Right lung (tissue), 5 donors: ENCODE data around the gene PBRM1. TPM values are rescaled to one million over a fixed set of nuclear protein-coding genes. Genes with fewer than 3 reads are reported as not detected.
A peak's percentile ranks its signal among the peaks of the same experiment; 100 is the strongest.

Experiments used
- DNase-seq, 2 donors: peaks; one replicate each; pipeline ENCODE4 v3.0.0-alpha.2; 2013
- polyA plus RNA-seq, 5 donors: library from polyadenylated mRNA; unstranded; fragments of 120-200 nt; gene quantifications; one replicate each; pipeline versions ENCODE4 v1.2.1 to v1.2.3, GENCODE V29; 2013; ENCODE audit warnings: inconsistent platforms in 1 of 5, low replicate concordance in 1 of 5; ENCODE audit not compliant: insufficient read length in 5 of 5, insufficient read depth in 1 of 5

Gene PBRM1
- polyA plus RNA-seq, 5 donors: 42.9 to 78.6 (median 65.2) TPM

DNA sequence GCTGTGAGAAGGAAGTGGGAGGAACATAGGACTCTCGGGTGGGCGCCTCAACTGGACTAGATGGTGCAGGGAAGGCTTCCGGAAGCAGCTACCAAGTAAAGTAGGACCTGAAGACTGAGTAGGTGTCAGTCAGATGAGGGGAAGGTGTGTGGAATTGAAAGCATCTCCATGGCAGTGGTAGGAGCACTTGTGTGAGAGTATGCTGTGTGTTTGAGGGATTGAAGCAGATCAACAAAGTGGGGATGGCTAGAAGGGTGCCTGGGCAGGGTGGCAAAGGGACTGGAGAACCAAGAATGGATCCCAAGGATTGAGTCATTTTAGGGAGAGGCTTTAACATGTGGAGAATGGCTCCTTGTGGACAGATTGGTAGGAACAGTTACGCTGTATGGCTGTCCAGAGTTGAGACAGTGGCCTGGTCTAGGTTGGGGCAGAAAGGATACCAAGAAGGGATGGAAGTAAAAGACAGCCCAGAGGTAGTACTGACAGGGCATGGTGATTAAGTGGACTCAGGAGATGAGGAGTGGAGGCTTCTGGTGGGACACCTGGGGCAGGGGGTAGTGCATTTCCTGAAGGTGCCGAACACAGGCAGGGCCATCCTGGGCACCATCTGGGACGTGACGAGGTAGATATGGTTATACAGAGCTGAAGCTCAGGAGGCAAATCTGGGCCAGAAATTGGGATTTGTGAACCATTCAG, 147.8 kb downstream of the PBRM1 start:
- DNase-seq: no peak

DNA sequence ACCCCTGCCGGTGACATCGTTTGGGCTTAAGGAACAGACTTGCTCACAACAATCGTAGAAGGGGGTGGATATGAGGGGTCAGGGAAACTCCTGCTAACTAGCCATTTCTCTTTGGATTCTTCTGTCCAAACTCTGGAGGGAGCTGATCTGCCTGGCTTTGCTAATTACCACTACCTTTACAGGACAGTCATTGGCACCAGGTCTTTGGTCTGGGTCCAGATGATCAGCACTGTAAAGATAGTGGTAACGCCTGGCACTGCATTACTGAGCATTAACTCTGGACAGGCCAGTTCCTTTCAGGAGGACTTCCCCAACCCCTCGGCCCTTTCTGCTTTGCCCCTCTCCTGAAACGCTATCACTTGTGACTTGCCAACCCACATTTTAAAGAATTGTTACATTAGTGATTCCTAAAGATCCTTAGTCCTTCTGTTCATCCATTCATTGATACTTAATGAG, 148.5 kb downstream of the PBRM1 start:
- DNase-seq: no peak

DNA sequence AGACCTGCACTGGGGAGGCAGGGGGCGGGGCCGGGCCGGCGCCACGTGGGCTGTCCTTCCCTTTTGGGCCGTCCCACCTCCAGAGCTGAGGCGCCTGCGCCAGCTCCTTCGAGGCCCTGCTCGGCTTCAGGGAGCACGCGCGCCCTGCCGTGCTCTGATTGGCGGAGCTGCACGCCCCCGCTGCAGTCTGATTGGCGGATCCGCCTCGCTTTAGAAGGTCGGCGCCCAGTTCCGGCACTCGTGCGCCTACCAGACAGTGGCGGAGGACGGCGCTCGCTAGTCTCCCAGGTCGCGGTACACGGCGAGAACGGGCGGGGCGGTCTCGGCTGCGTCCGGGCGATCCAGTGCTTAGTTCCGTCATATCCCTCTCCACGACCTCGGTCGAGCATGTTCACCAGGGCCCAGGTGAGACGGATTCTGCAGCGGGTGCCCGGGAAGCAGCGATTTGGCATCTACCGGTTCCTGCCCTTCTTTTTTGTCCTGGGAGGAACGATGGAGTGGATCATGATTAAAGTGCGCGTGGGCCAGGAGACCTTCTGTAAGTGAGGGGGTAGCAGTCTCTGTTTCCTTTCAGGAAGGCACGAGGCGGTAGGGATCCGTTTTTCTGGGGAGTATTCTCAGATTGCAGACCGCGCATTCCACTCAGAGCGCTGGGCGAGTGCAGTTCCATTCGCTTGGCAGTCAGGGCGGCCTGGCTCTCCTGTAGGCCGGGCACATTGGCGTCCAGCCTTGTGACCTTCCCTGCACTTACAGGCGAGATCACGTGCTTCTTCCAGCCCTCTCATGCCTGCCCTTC, 149.1 kb downstream of the PBRM1 start, which contains the start of gene UQCC5:
UQCC5 (plus strand) TSS at position 237 of the 796 bp plus-strand sequence; CDS start at position 388, 151 bp downstream.
- DNase-seq: peak; percentile 97

DNA sequence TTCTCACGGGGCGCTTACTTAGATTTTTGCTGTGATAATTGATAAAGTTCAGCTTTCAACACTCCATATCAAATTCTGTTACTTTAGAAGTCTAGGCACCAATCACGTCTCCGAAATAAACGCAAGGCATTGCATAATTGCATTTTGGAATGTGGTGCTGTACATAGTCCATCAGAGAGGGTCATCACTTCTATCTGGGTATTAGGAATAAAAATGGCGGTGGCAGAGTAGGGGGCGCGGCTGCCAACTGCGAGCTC, 149.7 kb downstream of the PBRM1 start:
- no peak for DNase-seq

DNA sequence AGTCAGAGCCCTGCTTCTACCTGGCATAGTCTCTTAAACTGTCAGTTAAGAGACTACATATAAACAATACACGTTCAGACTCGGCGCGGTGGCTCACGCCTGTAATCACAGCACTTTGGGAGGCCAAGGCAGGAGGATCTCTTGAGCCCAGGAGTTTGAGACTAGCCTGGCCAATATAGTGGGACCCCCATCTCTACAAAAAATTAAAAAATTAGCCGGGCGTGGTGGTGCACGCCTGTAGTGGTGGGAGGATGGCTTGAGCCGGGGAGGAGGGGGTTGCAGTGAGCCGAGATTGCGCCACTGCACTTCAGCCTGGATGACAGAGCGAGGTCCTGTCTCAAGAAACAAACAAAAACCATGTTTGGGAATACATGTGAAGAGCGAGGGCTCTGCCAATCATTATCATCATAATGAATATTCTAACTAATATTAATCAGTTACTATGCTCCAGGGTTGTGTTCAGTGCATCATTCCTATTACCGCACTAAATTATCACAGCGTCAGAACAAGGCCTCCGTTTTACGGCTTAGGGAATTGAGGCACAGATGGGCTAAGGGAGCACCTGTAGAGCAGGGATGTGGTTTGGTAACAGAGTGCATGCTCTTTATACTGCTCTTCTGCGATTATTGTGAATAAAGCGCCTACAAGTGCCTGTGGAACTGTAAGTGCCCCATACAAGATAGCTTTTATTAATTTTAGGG, 150.2 kb downstream of the PBRM1 start:
- DNase-seq: no peak

DNA sequence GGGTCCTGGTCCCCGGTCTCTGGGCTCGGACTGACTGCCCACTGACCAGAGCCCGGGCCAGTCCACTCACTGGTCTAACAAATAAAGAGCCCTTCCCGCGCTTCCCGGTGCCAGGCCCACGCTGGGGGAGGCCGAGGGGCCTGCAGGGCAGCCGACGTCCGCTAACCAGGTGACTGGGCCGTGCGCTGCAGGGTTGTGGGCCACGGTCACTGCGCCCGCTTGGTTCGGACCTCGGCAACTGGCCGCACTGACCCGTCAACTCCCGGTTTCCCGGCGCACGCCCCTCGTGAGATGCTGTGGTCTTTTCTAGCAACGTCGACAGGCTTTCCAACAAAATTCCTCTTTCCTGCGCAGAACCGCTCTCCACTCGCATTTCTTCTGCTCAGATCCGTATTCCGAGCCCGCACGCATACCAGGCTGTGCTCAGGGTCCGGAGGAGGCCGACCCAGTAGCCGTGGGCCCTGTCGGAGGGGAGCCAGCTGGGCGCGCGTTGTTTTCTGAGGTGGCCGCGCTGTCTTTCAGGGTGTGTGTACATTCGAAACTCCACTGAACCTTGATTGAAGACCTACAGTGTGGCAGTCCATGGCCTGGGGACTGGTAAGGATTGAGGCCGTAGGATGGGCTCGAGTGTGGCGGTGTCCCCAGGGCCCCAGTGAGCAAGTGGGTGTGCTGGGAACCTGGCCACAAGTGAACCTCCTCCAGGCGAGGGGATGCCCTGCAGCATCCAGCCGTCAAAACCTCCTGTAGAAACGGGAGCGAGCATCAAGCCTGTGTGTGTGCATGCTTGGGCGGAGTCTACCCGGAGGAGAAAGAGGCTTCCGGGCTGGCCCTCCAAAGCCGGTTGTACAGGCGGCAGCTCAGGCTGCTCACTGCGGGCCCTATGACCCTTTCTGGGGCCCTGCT, 151.2 kb downstream of the PBRM1 start:
- DNase-seq: peak in 1 of 2 donors; percentile 28

DNA sequence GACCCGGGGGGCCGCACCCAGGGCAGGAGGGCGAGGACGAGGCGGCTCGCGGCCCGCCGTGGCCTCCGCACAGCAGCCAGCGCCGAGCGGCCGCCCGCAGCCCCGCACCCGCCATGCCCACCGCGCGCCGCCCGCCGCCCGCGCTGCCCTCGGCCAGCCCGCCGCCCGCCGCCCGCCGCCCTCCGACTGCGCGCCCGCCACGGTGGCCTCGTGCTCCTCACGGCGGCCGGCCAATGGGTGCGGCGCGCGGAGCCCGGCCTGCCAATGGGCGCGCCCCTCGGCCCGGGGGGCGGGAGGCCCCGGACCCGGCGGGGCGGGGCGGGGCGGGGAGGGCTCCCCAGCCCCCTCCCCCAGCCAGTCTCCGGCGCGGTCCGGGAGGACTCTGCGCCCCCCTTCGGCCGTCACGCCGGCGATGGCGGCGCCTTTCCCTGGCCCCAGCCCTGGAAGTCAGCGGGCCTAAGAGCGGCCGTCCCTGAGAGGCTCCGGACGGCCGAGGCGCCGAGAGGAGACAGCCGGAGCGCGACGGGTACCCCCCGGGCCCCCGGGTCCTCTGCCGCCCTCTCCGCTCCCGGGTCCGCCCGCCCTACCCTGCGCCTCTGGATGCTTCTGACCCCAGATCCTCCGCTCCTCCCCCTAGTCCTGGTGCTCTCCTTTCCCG, 152.0 kb downstream of the PBRM1 start, which contains the start of gene NT5DC2:
NT5DC2 (minus strand) TSS at position 235 of the 658 bp plus-strand sequence; CDS start at position 115, 120 bp downstream.
- DNase-seq: peak; percentile 73 to 84

DNA sequence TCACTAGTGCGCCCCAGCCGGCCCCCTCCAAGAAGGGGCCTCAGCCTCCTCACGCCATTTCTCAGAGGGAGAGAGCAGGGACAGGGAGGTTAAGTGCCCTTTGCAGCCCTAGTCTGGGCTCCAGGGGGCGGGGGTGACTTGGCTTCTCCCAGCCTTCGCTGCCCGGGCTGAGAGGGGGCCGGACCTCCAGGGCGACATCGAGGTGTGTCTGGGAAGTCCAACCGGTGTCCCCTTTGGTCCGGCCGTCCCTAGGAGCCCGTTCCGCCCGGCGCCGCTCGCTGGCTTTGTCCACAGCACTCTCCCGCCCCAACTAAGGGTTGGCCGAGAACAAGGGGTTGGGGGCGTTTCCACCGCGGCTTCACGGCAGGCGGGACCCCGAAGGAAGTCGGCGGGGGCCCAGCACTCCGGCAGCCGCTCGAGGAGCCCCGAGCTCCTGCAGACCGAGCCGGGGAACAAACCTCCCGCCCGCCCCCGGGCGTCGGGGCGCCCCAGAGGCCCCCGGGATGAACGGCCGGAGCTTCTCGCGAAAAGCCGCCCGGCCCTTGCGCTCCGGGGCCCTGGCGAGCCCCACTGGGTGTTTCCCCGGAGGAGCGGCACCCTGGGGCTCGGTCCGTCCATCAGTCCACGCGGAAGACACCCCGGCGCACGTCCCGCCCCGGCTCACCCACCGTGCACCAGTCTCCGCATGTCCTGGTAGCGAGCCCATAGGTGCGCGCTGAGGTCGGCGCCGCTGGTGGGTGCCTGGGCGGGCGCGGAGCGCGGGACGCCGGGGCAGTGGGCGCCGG, 152.7 kb downstream of the PBRM1 start:
- DNase-seq: no peak

DNA sequence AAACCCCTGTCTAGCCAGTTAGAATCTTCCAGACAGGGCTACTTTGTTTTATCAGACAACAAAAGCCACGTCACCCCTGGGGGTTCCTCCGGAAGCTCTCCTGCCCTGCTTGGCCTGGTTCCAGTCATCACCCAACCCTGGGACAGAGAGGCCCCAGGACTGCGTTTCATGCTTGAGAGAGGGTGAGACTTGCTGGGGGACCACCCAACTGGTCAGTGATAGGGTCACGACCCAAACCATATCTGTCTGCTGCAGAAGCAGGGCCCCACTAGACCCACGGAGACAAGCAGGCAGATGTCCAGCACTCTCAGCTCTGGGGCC, 153.2 kb downstream of the PBRM1 start:
- DNase-seq: no peak

DNA sequence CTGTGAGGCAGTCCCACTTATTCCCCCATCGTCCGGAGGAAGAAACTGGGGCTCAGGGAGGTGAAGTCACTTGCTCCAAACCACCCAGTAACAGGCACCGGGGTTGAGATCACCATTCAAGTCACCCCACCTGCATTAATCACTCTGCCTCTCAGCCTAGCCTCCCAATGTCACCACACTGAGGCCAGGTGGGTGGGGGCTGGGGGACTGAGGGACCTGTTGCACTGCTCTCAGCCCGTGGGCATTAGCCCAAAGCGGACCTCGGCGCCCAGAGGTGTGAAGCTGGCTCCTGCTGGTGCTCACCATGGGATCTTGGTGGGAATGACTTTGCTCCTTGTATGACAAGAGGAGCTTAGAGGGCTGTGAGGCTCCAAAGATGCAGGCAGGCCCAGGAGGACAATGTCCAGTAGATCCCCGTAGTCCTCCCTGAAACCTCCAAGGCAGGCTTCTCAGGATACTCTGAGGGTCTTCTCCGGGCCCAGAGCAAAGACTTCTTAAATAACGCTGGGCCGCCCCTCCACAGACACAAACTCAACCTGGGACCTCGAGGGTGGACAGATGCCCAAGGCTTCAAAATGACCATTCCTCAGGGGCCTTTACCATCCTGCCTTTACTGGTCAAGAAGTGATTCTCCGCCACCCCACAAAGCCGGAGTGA, 153.7 kb downstream of the PBRM1 start:
- DNase-seq: no peak

DNA sequence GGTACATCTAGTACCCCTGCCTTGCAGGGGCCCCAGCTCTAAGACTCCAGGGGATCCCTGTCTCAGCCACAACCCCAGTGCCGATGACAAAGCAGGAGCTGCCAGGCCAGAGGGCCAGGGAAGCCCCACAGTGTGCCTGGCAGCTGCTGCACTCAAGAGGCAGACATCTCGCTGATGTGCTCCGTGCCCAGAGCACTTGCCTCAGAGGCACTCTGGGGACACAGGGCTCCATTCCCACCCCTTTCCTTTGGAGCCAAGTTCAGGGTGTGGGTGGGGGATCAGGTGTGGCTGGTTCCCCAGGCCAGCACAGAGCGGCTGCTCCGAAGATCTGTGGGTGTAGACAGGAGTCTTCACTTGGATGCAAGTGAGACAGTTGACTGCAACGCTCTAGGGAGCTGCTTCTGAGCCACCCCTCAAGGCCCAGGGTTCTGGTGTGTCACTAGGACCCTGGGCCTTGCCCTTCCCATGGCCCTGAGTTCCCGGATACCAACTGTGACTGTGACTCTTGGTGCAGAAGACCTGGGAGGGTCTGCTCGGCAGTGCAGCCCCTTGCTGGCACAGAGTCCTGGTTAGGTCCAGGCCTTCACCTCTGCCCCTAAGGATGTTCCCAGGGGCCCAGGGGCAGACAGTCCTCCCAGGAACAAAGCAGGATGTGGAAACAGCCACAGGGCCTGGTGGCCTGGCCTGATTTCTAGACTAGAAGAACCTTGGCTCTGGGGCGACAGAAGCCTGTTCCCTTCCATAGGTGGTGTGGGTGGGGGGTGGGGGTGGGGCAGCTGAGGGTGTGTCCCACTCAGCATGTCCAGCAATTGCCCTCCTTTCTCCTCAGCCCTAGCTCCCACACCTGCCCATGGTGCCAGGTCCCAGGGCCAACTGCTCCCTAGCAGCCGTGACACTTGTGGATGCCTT, 154.5 kb downstream of the PBRM1 start:
- DNase-seq: no peak

DNA sequence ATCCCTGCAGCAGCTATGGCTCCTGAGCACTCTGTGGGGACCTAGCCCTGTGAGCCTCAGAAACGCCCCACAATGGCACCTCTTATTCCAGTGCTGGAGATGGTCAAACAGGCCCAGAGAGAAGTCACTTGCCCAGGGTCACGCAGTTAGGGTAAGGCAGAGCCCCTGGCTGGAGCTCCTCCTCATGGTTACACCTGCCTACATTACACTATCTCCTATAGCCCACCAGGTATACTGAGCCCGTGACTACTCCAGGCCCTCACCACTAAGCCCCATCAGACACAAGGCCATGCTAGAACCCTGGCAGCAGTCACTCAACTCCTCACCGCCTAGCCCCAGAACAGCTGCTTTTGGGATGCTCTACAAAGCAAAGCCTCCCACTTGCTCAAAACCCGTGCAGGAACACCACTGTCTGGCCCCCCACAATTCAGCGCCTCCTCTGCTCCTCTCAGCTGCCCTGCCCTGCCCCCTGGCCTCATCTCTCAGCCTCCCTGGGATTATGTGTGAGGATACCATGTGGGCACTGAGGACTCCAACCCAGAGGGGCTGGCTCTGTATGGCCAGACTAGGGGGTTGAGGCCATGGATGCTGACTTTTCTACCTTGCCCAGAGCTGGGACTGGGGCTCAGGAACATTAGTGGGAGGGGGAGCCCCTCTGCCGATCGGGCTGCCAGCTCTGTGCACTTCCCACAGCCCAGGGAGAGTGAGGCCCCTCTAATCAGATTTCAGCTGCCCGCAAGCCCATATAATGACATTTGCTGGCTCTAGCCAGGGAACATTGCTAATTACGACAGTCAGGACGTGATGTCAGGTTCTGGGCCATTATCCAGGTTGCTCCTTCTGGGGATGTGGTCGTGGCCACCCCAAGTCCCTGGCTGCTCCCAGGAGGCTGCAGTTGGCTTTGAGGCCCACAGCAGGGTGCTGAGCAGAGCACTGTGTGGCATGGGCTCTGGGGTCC, 156.1 kb downstream of the PBRM1 start:
- peak in 1 of 2 donors; percentile 63 for DNase-seq

DNA sequence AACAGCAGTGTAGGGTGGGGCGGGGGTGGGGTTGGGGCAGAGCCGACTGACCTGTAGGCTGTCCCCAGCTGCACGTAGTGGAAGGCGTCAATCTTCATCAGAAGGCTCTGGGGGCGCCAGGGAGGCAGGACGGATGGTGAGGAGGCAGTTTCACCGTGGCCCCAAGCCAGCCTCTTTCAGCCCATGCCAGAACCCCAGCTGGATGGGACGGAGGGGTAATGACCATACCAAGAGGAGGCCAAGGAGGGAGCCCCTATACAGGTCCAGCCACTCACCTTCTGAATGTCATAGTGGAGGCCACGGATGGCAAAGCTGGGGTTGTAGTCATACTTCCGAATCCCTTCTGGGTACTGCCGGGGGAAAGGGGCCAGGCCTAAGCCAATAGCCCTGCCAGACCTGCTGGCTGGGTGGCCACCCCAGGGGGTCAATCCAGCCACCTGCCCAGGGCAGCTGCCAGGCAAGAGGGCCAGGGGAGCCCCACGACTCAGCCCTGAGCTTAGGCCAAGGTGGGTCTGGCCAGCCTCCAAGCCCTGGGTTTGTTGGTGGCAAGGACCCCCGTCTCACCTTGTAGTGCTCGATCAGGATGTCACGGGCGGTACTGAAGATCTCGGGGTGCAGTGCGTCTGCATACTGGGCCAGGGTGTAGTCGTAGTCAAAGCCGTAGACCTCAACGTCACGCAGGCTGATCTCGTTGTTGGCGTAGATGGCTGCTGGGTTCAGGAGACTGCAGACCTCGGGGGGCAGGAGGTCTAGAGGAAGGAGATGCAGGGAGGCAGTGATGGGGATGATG, 156.9 kb downstream of the PBRM1 start:
- DNase-seq: no peak

DNA sequence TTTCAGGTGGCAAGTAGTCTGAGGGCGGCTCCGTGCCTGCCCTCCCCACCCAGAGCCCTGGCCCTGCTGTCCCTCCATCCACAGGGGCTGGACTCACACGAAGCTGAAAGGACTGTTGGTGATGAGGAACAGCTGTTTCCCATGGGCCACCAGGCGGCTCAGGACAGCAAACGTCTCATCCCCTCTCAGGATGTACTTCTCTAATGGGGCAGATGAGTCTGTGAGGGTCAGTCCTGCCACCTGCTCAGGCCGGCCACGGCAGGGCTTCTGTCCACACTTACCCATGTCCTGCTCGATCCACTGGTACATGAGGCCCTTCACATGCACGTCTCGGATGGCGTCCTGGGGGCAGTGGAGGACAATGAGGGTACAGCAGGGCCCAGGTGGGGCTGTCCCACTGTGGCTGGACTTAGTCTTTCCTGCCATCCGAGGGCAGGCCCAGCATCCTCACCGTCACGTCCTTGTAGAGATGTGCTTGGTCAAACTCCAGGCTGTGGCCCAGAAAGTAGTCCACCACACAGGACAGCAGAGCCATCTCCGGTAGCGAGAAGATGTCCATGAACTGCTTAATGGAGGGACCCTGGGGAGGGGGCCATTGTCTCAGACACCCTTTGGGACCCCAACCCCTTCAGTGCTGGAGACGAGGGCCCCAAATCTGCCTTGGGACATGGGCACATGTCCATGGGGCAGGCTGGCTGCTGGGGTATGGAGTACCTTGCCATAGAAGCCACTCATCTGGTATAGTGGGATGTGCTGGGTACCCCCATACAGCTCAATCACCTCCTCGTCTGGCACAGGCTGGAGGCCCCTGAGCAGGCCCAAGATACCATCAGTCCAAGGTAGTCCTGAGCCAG, 157.8 kb downstream of the PBRM1 start:
- no peak for DNase-seq

DNA sequence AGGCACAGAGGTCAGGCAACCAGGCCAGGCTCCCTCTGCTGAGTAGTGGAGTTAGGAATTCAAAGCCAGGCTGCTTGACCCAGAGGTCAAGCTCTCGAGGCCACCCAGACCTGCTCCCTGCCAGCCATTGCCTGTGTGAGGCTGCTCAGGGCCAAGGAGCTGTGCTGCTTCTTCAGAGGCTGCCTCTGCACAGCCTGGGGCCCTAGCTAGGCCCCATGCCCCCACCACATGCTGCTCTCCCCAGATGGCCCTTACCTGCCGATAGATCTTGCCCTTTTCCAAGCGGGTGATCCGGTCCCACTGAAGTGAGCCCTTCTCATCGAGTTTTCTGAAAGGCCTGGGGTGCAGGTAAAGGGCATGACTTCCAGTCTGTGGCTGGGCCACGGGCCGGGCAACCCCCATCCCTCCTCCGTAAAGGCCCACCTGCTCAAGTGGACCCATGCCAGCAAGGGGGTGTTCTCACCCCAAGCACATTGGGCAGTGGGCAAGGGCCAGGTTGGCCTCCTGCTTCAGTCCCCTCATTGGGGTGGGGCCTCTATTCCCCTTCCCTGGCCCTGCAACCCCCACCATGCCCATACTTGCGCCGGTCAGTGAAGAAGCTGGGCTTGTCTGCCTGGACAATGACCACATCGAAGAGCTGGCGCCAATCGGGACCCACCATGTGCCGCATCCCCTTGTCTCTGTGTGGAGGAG, 158.5 kb downstream of the PBRM1 start:
- no peak for DNase-seq
